ENCODE data around the gene OSBPL8.

GRCh38 chr12:76563061-76563460 is 3.5 kb upstream of the OSBPL8 start:
- TF ChIP-seq, protein P1, sequence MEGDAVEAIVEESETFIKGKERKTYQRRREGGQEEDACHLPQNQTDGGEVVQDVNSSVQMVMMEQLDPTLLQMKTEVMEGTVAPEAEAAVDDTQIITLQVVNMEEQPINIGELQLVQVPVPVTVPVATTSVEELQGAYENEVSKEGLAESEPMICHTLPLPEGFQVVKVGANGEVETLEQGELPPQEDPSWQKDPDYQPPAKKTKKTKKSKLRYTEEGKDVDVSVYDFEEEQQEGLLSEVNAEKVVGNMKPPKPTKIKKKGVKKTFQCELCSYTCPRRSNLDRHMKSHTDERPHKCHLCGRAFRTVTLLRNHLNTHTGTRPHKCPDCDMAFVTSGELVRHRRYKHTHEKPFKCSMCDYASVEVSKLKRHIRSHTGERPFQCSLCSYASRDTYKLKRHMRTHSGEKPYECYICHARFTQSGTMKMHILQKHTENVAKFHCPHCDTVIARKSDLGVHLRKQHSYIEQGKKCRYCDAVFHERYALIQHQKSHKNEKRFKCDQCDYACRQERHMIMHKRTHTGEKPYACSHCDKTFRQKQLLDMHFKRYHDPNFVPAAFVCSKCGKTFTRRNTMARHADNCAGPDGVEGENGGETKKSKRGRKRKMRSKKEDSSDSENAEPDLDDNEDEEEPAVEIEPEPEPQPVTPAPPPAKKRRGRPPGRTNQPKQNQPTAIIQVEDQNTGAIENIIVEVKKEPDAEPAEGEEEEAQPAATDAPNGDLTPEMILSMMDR (IDR thresholded peaks at IDR 0.05; ENCODE audit: low read length): no peak
- TF ChIP-seq EZH2 (IDR thresholded peaks at IDR 0.05; ENCODE audit: borderline replicate concordance, low read length): no peak
